GM23338 (cell line): ENCODE measurements around the gene LMX1B.

ENCODE experiments used
- CREB1 ChIP-seq: fragments of 250-450 bp; sonication (Bioruptor Pico); IDR thresholded peaks from 2 replicates; pipeline ENCODE4 v1.5.0; 2020; ENCODE audit warnings: low read depth, mild to moderate bottlenecking, moderate library complexity
- EZH2 ChIP-seq: fragments of 200-600 bp; sonication (generic); IDR thresholded peaks from one replicate; pipeline ENCODE4 v1.8.0; 2017; ENCODE audit warnings: antibody characterized with exemption, mild to moderate bottlenecking, low read depth; ENCODE audit not compliant: unreplicated experiment
- EZH2phosphoT487 ChIP-seq: fragments of 200-600 bp; sonication (generic); IDR thresholded peaks from one replicate; pipeline ENCODE4 v1.8.1; 2018; ENCODE audit warnings: antibody characterized with exemption; ENCODE audit not compliant: unreplicated experiment
- JUNB ChIP-seq: IDR thresholded peaks from one replicate; pipeline ENCODE4 v1.6.1; 2016; ENCODE audit warnings: antibody characterized with exemption; ENCODE audit not compliant: unreplicated experiment
- NANOG ChIP-seq: IDR thresholded peaks from 2 replicates; pipeline ENCODE4 v1.6.1; 2016; ENCODE audit warnings: antibody characterized with exemption, borderline replicate concordance
- POLR2AphosphoS5 ChIP-seq: IDR thresholded peaks from 2 replicates; pipeline ENCODE4 v1.6.1; 2016; ENCODE audit warnings: antibody characterized with exemption, low read depth
- STAT1 ChIP-seq: IDR thresholded peaks from one replicate; pipeline ENCODE4 v1.6.1; 2016; ENCODE audit warnings: antibody characterized with exemption; ENCODE audit not compliant: unreplicated experiment
- ZNF114 ChIP-seq: fragments of 250-450 bp; sonication (Bioruptor Pico); IDR thresholded peaks from 2 replicates; pipeline ENCODE4 v1.5.0; 2020; ENCODE audit warnings: mild to moderate bottlenecking, moderate library complexity
- TF ChIP-seq, protein P1 (sequence below), 2 experiments: fragments of 200-600 bp in 1 of 2; sonication (generic) in 1 of 2; conservative IDR thresholded peaks; 2 replicates each; pipeline versions ENCODE4 v1.5.1 to v1.6.1; 2016 to 2017; ENCODE audit warnings: antibody characterized with exemption in 2 of 2, low read depth in 2 of 2, mild to moderate bottlenecking in 2 of 2, moderate library complexity in 1 of 2
- TF ChIP-seq, protein P2 (sequence below): IDR thresholded peaks from one replicate; pipeline ENCODE4 v1.6.1; 2018; ENCODE audit warnings: antibody characterized with exemption; ENCODE audit not compliant: unreplicated experiment
- TF ChIP-seq, protein P3 (sequence below): IDR thresholded peaks from 2 replicates; pipeline ENCODE4 v1.6.1; 2016; ENCODE audit warnings: antibody characterized with exemption
- TF ChIP-seq, protein P4 (sequence below): fragments of 250-450 bp; sonication (Bioruptor Pico); IDR thresholded peaks from 2 replicates; pipeline ENCODE4 v1.5.0; 2020; ENCODE audit warnings: mild to moderate bottlenecking, moderate library complexity

DNA sequence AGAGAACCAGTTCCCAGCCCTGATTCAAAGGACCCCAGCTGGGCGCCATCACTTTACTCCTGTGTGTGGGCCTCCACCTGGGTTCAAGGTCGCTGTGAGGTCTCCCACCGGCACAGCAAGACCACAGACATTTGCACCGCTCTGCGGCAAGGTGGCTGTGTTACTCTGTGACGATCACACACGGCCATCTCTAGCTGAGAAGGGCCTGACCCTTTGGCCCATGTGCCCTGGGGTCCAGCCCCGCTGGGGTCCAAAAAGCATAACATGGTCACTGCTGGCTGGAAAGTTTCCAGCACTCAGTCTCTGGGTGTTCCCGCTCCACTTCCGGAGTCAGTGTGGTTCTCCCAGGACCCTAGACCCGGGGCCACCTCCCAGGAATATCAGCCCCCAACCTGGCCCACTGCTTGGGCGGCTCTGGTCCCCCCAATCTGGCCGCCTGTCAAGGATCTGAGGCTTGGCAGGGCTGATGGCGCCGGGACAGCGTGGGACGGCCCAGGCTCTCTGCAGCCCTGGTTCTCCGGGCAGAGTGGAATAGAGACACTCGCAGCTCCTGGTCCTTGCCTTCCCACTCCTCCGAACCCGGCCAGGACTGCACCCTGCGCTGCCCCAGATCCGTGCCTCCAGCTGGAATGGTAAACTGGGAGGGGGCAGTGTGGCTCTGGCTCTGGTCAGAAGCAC is 3.9 kb upstream of the LMX1B start:
- TF ChIP-seq, protein P1, sequence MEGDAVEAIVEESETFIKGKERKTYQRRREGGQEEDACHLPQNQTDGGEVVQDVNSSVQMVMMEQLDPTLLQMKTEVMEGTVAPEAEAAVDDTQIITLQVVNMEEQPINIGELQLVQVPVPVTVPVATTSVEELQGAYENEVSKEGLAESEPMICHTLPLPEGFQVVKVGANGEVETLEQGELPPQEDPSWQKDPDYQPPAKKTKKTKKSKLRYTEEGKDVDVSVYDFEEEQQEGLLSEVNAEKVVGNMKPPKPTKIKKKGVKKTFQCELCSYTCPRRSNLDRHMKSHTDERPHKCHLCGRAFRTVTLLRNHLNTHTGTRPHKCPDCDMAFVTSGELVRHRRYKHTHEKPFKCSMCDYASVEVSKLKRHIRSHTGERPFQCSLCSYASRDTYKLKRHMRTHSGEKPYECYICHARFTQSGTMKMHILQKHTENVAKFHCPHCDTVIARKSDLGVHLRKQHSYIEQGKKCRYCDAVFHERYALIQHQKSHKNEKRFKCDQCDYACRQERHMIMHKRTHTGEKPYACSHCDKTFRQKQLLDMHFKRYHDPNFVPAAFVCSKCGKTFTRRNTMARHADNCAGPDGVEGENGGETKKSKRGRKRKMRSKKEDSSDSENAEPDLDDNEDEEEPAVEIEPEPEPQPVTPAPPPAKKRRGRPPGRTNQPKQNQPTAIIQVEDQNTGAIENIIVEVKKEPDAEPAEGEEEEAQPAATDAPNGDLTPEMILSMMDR (conservative IDR thresholded peaks at IDR 0.05; ENCODE audit: low read depth in 2 of 2), result no peak
- TF ChIP-seq EZH2, result peak; percentile 14
- TF ChIP-seq, protein P2, sequence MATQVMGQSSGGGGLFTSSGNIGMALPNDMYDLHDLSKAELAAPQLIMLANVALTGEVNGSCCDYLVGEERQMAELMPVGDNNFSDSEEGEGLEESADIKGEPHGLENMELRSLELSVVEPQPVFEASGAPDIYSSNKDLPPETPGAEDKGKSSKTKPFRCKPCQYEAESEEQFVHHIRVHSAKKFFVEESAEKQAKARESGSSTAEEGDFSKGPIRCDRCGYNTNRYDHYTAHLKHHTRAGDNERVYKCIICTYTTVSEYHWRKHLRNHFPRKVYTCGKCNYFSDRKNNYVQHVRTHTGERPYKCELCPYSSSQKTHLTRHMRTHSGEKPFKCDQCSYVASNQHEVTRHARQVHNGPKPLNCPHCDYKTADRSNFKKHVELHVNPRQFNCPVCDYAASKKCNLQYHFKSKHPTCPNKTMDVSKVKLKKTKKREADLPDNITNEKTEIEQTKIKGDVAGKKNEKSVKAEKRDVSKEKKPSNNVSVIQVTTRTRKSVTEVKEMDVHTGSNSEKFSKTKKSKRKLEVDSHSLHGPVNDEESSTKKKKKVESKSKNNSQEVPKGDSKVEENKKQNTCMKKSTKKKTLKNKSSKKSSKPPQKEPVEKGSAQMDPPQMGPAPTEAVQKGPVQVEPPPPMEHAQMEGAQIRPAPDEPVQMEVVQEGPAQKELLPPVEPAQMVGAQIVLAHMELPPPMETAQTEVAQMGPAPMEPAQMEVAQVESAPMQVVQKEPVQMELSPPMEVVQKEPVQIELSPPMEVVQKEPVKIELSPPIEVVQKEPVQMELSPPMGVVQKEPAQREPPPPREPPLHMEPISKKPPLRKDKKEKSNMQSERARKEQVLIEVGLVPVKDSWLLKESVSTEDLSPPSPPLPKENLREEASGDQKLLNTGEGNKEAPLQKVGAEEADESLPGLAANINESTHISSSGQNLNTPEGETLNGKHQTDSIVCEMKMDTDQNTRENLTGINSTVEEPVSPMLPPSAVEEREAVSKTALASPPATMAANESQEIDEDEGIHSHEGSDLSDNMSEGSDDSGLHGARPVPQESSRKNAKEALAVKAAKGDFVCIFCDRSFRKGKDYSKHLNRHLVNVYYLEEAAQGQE, result no peak
- TF ChIP-seq JUNB, result no peak
- no peak for TF ChIP-seq POLR2AphosphoS5
- TF ChIP-seq EZH2phosphoT487, result no peak
- TF ChIP-seq, protein P3, sequence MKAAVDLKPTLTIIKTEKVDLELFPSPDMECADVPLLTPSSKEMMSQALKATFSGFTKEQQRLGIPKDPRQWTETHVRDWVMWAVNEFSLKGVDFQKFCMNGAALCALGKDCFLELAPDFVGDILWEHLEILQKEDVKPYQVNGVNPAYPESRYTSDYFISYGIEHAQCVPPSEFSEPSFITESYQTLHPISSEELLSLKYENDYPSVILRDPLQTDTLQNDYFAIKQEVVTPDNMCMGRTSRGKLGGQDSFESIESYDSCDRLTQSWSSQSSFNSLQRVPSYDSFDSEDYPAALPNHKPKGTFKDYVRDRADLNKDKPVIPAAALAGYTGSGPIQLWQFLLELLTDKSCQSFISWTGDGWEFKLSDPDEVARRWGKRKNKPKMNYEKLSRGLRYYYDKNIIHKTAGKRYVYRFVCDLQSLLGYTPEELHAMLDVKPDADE, result no peak
- no peak for TF ChIP-seq NANOG
- no peak for TF ChIP-seq ZNF114
- no peak for TF ChIP-seq STAT1
- no peak for TF ChIP-seq CREB1 (CRISPR knock-in tag)
- TF ChIP-seq, protein P4, sequence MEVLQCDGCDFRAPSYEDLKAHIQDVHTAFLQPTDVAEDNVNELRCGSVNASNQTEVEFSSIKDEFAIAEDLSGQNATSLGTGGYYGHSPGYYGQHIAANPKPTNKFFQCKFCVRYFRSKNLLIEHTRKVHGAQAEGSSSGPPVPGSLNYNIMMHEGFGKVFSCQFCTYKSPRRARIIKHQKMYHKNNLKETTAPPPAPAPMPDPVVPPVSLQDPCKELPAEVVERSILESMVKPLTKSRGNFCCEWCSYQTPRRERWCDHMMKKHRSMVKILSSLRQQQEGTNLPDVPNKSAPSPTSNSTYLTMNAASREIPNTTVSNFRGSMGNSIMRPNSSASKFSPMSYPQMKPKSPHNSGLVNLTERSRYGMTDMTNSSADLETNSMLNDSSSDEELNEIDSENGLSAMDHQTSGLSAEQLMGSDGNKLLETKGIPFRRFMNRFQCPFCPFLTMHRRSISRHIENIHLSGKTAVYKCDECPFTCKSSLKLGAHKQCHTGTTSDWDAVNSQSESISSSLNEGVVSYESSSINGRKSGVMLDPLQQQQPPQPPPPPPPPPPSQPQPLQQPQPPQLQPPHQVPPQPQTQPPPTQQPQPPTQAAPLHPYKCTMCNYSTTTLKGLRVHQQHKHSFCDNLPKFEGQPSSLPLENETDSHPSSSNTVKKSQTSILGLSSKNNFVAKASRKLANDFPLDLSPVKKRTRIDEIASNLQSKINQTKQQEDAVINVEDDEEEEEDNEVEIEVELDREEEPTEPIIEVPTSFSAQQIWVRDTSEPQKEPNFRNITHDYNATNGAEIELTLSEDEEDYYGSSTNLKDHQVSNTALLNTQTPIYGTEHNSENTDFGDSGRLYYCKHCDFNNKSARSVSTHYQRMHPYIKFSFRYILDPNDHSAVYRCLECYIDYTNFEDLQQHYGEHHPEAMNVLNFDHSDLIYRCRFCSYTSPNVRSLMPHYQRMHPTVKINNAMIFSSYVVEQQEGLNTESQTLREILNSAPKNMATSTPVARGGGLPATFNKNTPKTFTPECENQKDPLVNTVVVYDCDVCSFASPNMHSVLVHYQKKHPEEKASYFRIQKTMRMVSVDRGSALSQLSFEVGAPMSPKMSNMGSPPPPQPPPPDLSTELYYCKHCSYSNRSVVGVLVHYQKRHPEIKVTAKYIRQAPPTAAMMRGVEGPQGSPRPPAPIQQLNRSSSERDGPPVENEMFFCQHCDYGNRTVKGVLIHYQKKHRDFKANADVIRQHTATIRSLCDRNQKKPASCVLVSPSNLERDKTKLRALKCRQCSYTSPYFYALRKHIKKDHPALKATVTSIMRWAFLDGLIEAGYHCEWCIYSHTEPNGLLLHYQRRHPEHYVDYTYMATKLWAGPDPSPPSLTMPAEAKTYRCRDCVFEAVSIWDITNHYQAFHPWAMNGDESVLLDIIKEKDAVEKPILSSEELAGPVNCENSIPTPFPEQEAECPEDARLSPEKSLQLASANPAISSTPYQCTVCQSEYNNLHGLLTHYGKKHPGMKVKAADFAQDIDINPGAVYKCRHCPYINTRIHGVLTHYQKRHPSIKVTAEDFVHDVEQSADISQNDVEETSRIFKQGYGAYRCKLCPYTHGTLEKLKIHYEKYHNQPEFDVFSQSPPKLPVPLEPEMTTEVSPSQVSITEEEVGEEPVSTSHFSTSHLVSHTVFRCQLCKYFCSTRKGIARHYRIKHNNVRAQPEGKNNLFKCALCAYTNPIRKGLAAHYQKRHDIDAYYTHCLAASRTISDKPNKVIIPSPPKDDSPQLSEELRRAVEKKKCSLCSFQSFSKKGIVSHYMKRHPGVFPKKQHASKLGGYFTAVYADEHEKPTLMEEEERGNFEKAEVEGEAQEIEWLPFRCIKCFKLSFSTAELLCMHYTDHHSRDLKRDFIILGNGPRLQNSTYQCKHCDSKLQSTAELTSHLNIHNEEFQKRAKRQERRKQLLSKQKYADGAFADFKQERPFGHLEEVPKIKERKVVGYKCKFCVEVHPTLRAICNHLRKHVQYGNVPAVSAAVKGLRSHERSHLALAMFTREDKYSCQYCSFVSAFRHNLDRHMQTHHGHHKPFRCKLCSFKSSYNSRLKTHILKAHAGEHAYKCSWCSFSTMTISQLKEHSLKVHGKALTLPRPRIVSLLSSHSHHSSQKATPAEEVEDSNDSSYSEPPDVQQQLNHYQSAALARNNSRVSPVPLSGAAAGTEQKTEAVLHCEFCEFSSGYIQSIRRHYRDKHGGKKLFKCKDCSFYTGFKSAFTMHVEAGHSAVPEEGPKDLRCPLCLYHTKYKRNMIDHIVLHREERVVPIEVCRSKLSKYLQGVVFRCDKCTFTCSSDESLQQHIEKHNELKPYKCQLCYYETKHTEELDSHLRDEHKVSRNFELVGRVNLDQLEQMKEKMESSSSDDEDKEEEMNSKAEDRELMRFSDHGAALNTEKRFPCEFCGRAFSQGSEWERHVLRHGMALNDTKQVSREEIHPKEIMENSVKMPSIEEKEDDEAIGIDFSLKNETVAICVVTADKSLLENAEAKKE (CRISPR knock-in tag), result no peak
